Stimulated activated CD4-positive, alpha-beta T cell treated with anti-CD3 and anti-CD28 coated beads, Interleukin-2, amount 100 ng/mL, for 24 hours (primary cell): ENCODE measurements around the gene BUB1.
"Not testable (repeated sequence)": the region's sequence is repeated elsewhere in the genome, so short reads cannot be mapped to it uniquely, and the experiment has no call there.

Source experiments
- DNase-seq, 2 donors: peaks; one replicate each; pipeline ENCODE4 v3.0.0-alpha.2; 2020

BUB1 gene

GRCh38 chr2:110589677-110590330, 88.1 kb downstream of the BUB1 start:
- not testable (repeated sequence) for DNase-seq

DNA sequence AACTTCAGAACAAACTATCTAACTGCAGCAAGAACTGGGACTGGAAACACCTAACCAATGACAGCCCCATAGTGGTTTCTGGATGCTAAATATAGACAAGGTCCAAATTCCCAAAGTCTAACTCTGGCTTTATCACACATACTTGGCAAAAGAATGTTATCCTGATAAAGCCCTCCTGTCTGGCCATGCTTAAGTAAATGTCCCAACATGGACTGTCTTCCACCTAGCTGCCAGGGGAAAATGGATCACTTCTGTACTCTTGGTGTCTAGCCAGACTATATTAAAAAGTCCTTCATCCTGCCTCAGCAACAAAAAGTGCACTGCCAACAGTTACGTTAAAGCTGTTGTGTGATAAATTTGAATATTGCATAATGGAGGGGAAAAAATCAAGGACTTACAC, 89.3 kb downstream of the BUB1 start:
- not testable (repeated sequence) for DNase-seq
